Spinal cord (tissue), 10 donors: ENCODE data around the gene NAT16. TPM values are rescaled to one million over a fixed set of nuclear protein-coding genes. Genes with fewer than 3 reads are reported as not detected.

Source experiments
- DNase-seq, 6 donors: peaks; one replicate each; pipeline versions ENCODE4 v3.0.0 to v3.0.0-alpha.2; 2013 to 2015; ENCODE audit warnings: low spot score in 6 of 6, low read depth in 4 of 6
- H3K27ac ChIP-seq: one replicate; pipeline ENCODE4 v1.5.1; 2013; ENCODE audit warnings: low read depth, low read length, control low read depth
- H3K27me3 ChIP-seq: one replicate; pipeline ENCODE4 v1.6.1; 2013; ENCODE audit warnings: low read length; ENCODE audit not compliant: control insufficient read depth, insufficient read depth
- H3K36me3 ChIP-seq: one replicate; pipeline ENCODE4 v1.6.1; 2013; ENCODE audit warnings: low read length; ENCODE audit not compliant: control insufficient read depth, insufficient read depth
- H3K4me1 ChIP-seq: one replicate; pipeline ENCODE4 v1.6.1; 2013; ENCODE audit warnings: low read length; ENCODE audit not compliant: control insufficient read depth, insufficient read depth
- H3K4me3 ChIP-seq: one replicate; pipeline ENCODE4 v1.5.1; 2013; ENCODE audit warnings: low read depth, low read length, control low read depth
- H3K9me3 ChIP-seq: one replicate; pipeline ENCODE4 v1.6.1; 2013; ENCODE audit warnings: low read length; ENCODE audit not compliant: control insufficient read depth, insufficient read depth
- WGBS: methylation state at CpG from one replicate; pipeline ENCODE4 v1.1.5; 2013; ENCODE audit warnings: missing lambda C conversion rate; ENCODE audit not compliant: insufficient coverage; 5-methylcytosine and 5-hydroxymethylcytosine counted together
- polyA plus RNA-seq, 2 donors: library from polyadenylated mRNA; unstranded; fragments of 120-200 nt; gene quantifications; one replicate each; pipeline ENCODE4 v1.2.1, GENCODE V29; 2013; ENCODE audit not compliant: insufficient read length in 2 of 2
- total RNA-seq, 2 donors: library from RNA; depleted of rRNA in 1 of 2; stranded (reverse); fragments of 120-200 nt in 1 of 2; fragments of >200 nt in 1 of 2; gene quantifications; one replicate each; pipeline versions ENCODE4 v1.2.3 to v1.2.4, GENCODE V29; 2013 to 2014
- donor health status: healthy.

The NAT16 gene
- total and polyA plus RNA-seq, 4 donors = 0.40 to 7.5 (median 3.7) TPM

DNA sequence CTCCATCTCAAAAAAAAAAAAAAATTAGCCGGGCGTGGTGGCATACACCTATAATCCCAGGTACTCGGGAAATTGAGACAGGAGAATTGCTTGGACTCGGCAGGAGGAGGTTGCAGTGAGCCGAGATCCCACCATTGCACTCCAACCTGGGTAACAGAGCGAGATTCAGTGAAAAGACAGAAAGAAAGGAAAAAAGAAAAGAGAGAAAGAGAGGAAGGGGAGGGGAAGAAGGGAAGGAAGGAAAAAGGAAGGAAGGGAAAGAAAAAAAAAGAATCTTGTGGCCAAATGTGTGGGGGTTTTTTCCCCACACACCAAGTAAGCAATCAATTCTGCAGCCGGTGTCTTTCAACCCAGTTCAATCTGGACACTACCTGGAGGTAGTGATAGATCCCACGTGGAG lies 9.0 kb upstream of the NAT16 start:
- no peak for DNase-seq
- Histone ChIP-seq H3K4me1 (peaks cover 3% of the 10 kb centered on the region), H3K27ac (no peak overlapping the region), H3K9me3 (no peaks in the 10 kb centered on the region), H3K4me3 (no peak overlapping the region), H3K27me3 (no peaks in the 10 kb centered on the region), H3K36me3 (no peaks in the 10 kb centered on the region)
- WGBS = 60% methylated on average over 2 of the region's 8 CpGs

- peaks cover 6% of the 10 kb centered on the region for H3K4me1 ChIP-seq
- no peak overlapping the region for H3K27ac ChIP-seq
- 100% methylated on average over 1 of the region's 4 CpGs for WGBS
- no peaks in the 10 kb centered on the region for H3K36me3 ChIP-seq
- no peak for DNase-seq
- H3K9me3 ChIP-seq = no peaks in the 10 kb centered on the region
- no peak overlapping the region for H3K4me3 ChIP-seq
- no peaks in the 10 kb centered on the region for H3K27me3 ChIP-seq
Measured at GRCh38 chr7:101186844-101187428, 6.8 kb upstream of the NAT16 start.

DNA sequence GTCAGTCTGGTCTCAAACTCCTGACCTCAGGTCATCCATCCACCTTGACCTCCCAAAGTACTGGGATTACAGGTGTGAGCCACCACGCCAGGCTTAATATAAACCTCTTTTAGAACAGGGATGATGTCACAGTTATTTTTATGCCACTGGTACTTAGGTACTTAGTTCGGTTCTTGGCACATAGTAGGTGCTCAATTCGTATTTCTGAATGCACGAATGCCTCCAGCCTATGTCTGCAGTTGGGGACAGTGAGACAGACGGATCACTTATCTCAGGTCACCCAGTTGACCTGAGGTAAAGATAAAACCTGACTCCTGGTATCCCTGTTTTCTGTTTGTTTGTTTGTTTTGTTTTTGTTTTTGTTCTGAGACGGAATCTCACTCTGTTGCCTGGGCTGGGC lies 6.1 kb upstream of the NAT16 start:
- Histone ChIP-seq H3K36me3 (no peaks in the 10 kb centered on the region), H3K4me3 (no peak overlapping the region), H3K9me3 (no peaks in the 10 kb centered on the region), H3K27ac (no peak overlapping the region), H3K27me3 (peaks cover 3% of the 10 kb centered on the region), H3K4me1 (peaks cover 6% of the 10 kb centered on the region)
- DNase-seq = no peak
- WGBS = 81% methylated on average over 6 of the region's 6 CpGs

- Histone ChIP-seq H3K9me3 (no peaks in the 10 kb centered on the region), H3K27me3 (peaks cover 9% of the 10 kb centered on the region), H3K4me3 (no peak overlapping the region), H3K36me3 (no peaks in the 10 kb centered on the region), H3K27ac (no peak overlapping the region), H3K4me1 (peaks cover 13% of the 10 kb centered on the region)
- WGBS = 63% methylated on average over 4 of the region's 5 CpGs
- no peak for DNase-seq
Measured at GRCh38 chr7:101185258-101185839, 5.3 kb upstream of the NAT16 start.

DNA sequence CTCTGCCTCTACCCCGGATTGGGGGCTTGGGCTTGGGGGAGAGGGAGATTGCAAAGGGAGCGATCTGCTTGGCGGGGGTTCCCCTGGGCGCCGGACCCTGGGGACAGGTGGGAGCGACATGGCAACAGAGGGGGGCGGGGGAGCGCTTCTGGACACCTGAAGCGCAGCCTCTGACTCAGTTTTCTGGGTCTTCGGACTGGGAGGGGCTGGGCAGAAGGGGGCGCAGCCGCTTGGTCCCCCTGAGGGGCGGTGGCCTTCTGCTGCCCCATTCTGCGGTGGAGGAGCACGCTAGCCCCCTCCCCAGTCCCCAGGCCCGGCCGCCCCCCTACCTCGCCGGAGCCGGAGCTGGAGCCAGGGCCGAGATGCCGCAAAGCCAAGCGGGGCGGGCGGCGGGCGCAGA lies 380 bp downstream of the NAT16 start:
- peaks cover 26% of the 10 kb centered on the region for H3K4me1 ChIP-seq
- peak overlapping the region; percentile 35 for H3K4me3 ChIP-seq
- WGBS = 1% methylated on average over 27 of the region's 27 CpGs
- DNase-seq = peak in 1 of 6 donors; percentile 61
- H3K36me3 ChIP-seq = no peaks in the 10 kb centered on the region
- no peaks in the 10 kb centered on the region for H3K9me3 ChIP-seq
- H3K27me3 ChIP-seq = peaks cover 54% of the 10 kb centered on the region
- H3K27ac ChIP-seq = no peak overlapping the region

- Histone ChIP-seq H3K27me3 (peaks cover 60% of the 10 kb centered on the region), H3K4me3 (peak overlapping the region; percentile 27)
- under 1% methylated on average over 12 of the region's 20 CpGs for WGBS
Measured at GRCh38 chr7:101179117-101179516, 976 bp downstream of the NAT16 start.

GRCh38 chr7:101177644-101178043 lies 2.4 kb downstream of the NAT16 start:
- peaks cover 19% of the 10 kb centered on the region for H3K36me3 ChIP-seq
- H3K4me1 ChIP-seq = peaks cover 41% of the 10 kb centered on the region
- WGBS = 22% methylated on average over 1 of the region's 2 CpGs
- peaks cover 74% of the 10 kb centered on the region for H3K27me3 ChIP-seq
- H3K4me3 ChIP-seq = no peak overlapping the region
- no peak for DNase-seq
- no peaks in the 10 kb centered on the region for H3K9me3 ChIP-seq
- H3K27ac ChIP-seq = no peak overlapping the region

More at GRCh38 chr7:101179117-101179516, 976 bp downstream of the NAT16 start:
- H3K27ac ChIP-seq = no peak overlapping the region
- DNase-seq = peak in 2 of 6 donors; percentile 68 to 86
- no peaks in the 10 kb centered on the region for H3K9me3 ChIP-seq
- H3K4me1 ChIP-seq = peaks cover 30% of the 10 kb centered on the region
- peaks cover 5% of the 10 kb centered on the region for H3K36me3 ChIP-seq

GRCh38 chr7:101175664-101176063 lies 4.4 kb downstream of the NAT16 start:
- H3K36me3 ChIP-seq = peaks cover 25% of the 10 kb centered on the region
- peaks cover 87% of the 10 kb centered on the region for H3K27me3 ChIP-seq
- DNase-seq = no peak
- no peak overlapping the region for H3K27ac ChIP-seq
- WGBS = no CpG with 5 or more reads among the region's 3 CpGs
- no peaks in the 10 kb centered on the region for H3K9me3 ChIP-seq
- H3K4me1 ChIP-seq = peaks cover 50% of the 10 kb centered on the region
- H3K4me3 ChIP-seq = no peak overlapping the region

DNA sequence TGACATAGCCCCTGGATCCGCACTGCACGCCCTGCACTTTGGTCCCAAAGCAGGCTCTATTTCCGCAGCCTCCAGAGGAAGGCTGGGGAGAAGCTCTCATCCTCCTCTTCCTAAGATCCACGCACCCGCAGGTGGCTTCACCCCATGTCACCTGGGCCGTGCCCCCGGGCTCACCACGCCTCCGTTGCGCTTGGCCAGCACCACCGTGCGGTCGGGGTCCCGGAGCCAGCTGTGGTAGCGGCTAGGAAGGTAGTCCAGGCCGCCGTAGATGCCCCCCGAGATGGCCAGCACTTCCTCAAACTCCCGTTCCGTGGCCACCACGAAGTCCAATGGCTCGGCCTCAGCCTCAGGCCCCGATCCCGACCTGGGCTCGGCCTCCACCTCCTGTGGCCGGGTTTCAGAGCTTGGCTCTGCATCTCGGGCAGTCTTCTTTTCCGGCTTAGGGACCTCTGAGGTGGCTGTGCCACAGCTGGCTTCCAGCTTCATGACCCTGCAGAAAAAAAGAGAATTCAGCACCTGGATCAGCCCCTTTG lies 5.7 kb downstream of the NAT16 start:
- peaks cover 87% of the 10 kb centered on the region for H3K27me3 ChIP-seq
- no peak overlapping the region for H3K4me3 ChIP-seq
- DNase-seq = no peak
- H3K36me3 ChIP-seq = peaks cover 25% of the 10 kb centered on the region
- no peak overlapping the region for H3K27ac ChIP-seq
- H3K9me3 ChIP-seq = no peaks in the 10 kb centered on the region
- WGBS = 18% methylated on average over 27 of the region's 28 CpGs
- peaks cover 51% of the 10 kb centered on the region for H3K4me1 ChIP-seq

GRCh38 chr7:101173752-101174244 lies 6.3 kb downstream of the NAT16 start:
- Histone ChIP-seq H3K4me3 (no peak overlapping the region), H3K4me1 (peaks cover 49% of the 10 kb centered on the region), H3K27me3 (peaks cover 89% of the 10 kb centered on the region), H3K36me3 (peaks cover 25% of the 10 kb centered on the region), H3K9me3 (no peaks in the 10 kb centered on the region), H3K27ac (no peak overlapping the region)
- WGBS = 22% methylated on average over 14 of the region's 16 CpGs
- peak in 1 of 6 donors; percentile 8 for DNase-seq
